ENCODE measurements around the gene ZNF316. TPM values are rescaled to one million over a fixed set of nuclear protein-coding genes. Genes with fewer than 3 reads are reported as not detected.
A peak's percentile ranks its signal among the peaks of the same experiment; 100 is the strongest.
"Not testable (repeated sequence)": the region's sequence is repeated elsewhere in the genome, so short reads cannot be mapped to it uniquely, and the experiment has no call there.

The ZNF316 gene
- total RNA-seq, 3 donors from 2014 or later: 22.3 to 40.9 (median 24.1) TPM

DNA sequence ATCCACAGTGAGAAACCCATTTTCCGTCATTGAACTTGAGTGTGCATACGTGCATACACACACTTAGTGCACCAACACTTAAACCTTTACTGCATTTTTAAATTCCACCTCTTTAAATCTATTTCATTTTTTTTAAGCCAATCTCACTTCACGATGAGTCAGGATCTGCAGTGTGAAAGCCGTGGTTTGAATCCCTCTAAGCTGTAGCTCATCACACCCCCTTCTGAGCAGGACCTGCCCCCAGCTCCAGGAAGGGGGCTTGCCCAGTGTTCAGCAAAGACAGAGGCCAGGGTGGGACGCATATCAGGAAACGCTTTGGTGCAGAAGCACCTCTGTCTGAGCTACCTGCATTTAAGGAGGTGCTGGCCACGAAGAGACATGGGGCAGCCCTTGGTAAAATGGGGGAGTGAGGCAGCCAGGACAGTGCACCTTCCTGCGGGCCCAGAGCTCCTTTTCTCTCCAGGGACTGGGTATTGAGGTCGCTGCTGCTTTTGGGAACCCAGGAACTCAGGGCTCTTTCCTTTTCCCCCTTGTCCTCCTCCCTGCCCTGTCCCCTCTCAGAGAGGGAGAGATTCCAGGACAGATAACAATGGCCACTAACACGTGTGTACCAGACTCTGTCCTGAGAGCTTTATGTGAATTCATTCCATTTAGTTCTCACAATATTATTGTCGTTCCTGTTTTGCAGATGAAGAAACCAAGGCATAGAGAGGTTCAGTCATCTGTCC, 21.7 kb downstream of the ZNF316 start:
- peak; percentile 14 for ATAC-seq
- Histone ChIP-seq H3K36me3 (ENCODE audit: low read depth) (no peaks in the 10 kb centered on the region), H3K9me3 (no peaks in the 10 kb centered on the region), H3K4me3 (no peak overlapping the region), H3K4me1 (ENCODE audit: low read depth) (no peaks in the 10 kb centered on the region)
- intact Hi-C loops (cut with DNase I, micrococcal nuclease): no loop called here
- TF ChIP-seq, protein P1, sequence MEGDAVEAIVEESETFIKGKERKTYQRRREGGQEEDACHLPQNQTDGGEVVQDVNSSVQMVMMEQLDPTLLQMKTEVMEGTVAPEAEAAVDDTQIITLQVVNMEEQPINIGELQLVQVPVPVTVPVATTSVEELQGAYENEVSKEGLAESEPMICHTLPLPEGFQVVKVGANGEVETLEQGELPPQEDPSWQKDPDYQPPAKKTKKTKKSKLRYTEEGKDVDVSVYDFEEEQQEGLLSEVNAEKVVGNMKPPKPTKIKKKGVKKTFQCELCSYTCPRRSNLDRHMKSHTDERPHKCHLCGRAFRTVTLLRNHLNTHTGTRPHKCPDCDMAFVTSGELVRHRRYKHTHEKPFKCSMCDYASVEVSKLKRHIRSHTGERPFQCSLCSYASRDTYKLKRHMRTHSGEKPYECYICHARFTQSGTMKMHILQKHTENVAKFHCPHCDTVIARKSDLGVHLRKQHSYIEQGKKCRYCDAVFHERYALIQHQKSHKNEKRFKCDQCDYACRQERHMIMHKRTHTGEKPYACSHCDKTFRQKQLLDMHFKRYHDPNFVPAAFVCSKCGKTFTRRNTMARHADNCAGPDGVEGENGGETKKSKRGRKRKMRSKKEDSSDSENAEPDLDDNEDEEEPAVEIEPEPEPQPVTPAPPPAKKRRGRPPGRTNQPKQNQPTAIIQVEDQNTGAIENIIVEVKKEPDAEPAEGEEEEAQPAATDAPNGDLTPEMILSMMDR (IDR thresholded peaks at IDR 0.05): no peak
- DNase-seq: no peak

DNA sequence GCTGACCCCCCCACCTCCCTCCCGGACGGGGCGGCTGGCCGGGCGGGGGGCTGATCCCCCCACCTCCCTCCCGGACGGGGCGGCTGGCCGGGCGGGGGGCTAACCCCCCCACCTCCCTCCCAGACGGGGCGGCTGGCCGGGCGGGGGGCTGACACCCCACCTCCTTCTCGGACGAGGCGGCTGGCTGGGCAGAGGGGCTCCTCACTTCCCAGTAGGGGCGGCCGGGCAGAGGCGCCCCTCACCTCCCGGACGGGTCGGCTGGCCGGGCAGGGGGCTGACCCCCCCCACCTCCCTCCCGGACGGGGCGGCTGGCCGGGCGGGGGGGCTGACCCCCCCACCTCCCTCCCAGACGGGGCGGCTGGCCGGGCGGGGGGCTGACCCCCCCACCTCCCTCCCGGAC, 33.7 kb downstream of the ZNF316 start:
- H3K9me3 ChIP-seq: peaks cover 68% of the 10 kb centered on the region
- H3K4me3 ChIP-seq; DNase-seq; H3K4me1 ChIP-seq (ENCODE audit: low read depth); ATAC-seq; intact Hi-C loops (cut with DNase I, micrococcal nuclease); H3K36me3 ChIP-seq (ENCODE audit: low read depth): not testable (repeated sequence)

DNA sequence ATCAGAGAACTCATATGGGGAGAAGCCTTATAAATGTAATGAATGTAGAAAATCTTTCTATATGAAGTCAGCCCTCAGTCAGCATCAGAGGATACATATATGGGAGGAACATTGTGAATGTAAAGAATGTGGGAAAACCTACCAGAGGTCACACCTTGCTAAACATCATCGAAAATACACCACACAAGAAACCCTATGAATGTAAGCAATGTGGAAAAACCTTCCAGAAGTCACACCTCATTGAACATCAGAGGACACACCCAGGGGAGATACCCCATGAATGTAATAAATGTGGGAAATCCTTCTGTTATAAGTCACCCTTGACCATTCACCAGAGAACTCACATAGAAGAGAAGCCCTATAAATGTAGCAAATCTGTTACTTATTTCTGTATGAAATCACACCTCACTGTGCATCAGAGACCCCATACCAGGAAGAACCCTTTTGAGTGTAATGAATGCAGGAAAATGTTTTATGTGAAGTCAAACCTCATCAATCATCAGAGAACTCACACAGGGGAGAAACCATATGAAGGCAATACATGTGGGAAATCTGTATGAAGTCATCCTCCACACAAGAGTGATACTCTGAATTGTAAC, 38.8 kb downstream of the ZNF316 start:
- intact Hi-C loops (cut with DNase I, micrococcal nuclease): no loop called here
- peaks cover 94% of the 10 kb centered on the region for H3K9me3 ChIP-seq
- ATAC-seq (no peak), DNase-seq (no peak)
- no peaks in the 10 kb centered on the region for H3K4me1 ChIP-seq (ENCODE audit: low read depth)
- TF ChIP-seq, protein P1 (IDR thresholded peaks at IDR 0.05): no peak
- H3K4me3 ChIP-seq: no peak overlapping the region
- no peaks in the 10 kb centered on the region for H3K36me3 ChIP-seq (ENCODE audit: low read depth)

DNA sequence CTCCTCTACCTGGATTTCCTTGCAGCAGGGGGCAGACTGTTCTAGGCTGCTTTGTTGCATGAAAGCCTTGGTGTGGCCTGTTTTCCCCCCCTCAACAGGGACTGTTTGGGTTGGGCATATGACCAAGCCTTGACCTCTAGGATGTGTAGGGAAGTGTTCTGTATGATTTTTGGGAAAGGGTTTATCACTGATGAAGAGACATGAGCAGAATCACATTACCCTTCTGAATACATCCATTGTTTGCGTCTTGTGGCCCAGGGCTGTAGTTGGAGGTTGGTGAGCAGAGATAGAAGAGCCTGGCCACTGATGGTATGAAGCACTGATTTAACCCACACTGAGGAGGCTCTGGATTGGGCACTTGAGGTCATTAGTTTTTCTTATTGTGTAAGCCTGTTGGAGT, 43.0 kb downstream of the ZNF316 start:
- ATAC-seq: no peak
- H3K4me1 ChIP-seq (ENCODE audit: low read depth): no peaks in the 10 kb centered on the region
- TF ChIP-seq, protein P1 (IDR thresholded peaks at IDR 0.05): no peak
- H3K9me3 ChIP-seq: peaks cover 98% of the 10 kb centered on the region
- intact Hi-C loops (cut with DNase I, micrococcal nuclease): no loop called here
- no peak overlapping the region for H3K4me3 ChIP-seq
- no peaks in the 10 kb centered on the region for H3K36me3 ChIP-seq (ENCODE audit: low read depth)
- no peak for DNase-seq

DNA sequence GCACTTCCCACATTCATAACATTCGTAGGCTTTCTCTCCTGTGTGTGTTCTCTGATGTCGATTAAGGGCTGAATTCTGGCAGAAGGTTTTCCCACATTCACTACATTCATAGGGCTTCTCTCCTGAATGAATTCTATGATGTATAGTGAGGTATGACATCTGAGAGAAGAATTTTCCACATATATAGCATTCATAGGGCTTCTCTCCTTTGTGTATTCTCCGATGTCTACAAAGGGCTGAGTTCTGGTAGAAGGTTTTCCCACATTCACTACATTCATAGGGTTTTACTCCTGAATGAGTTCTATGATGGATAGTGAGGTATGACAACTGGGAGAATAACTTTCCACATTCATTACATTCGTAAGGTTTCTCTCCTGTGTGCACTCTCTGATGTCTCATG, 54.0 kb downstream of the ZNF316 start:
- Histone ChIP-seq H3K9me3 (peaks cover 100% of the 10 kb centered on the region), H3K4me1 (ENCODE audit: low read depth) (no peaks in the 10 kb centered on the region), H3K4me3 (no peak overlapping the region), H3K36me3 (ENCODE audit: low read depth) (peaks cover 53% of the 10 kb centered on the region)
- intact Hi-C loops (cut with DNase I, micrococcal nuclease): no loop called here
- TF ChIP-seq, protein P1 (IDR thresholded peaks at IDR 0.05): no peak
- ATAC-seq (no peak), DNase-seq (no peak)

DNA sequence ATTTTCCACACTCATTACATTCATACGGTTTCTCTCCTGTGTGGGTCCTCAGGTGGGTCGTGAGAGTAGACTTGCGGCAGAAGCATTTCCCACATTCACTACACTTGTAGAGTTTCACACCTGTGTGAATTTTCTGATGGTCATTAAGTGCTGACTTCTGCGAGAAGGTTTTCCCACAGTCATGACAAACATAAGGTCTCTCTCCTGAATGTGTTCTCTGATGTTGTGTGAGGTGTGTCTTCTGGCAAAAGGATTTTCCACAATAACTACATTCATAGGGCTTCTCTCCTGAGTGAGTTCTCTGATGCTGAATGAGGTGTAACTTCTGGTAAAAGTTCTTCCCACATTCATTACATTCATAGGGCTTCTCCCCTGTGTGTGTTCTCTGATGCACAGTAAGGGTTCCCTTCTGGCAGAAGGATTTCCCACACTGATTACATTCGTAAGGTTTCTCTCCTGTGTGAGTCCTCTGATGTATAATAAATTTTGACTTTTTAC, 54.5 kb downstream of the ZNF316 start:
- DNase-seq: no peak
- Histone ChIP-seq H3K9me3 (peaks cover 100% of the 10 kb centered on the region), H3K4me3 (no peak overlapping the region), H3K4me1 (ENCODE audit: low read depth) (no peaks in the 10 kb centered on the region), H3K36me3 (ENCODE audit: low read depth) (peaks cover 58% of the 10 kb centered on the region)
- intact Hi-C loops (cut with DNase I, micrococcal nuclease): no loop called here
- no peak for ATAC-seq
- TF ChIP-seq, protein P1 (IDR thresholded peaks at IDR 0.05): no peak

All from mucosa of descending colon (tissue), 3 donors.